ENCODE data around the gene EPB41.

DNA sequence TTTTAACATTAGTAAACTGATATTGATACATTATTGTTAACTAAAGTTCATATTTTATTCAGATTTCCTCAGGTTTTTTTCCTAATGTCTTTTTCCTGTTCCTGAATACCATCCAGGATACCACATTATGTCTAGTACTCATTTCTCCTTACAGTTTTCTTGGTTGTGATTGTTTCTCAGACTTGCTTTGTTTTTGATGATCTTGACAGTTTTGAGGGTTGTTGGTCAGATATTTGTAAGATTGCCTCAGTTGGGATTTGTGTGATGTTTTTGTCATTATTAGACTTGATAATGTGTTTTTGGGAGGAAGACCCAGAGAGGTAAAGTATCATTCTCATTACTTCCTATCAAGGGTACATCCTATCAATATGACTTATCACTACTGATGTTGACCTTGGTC lies 19.5 kb downstream of the EPB41 start:
- TF ChIP-seq, protein P1, sequence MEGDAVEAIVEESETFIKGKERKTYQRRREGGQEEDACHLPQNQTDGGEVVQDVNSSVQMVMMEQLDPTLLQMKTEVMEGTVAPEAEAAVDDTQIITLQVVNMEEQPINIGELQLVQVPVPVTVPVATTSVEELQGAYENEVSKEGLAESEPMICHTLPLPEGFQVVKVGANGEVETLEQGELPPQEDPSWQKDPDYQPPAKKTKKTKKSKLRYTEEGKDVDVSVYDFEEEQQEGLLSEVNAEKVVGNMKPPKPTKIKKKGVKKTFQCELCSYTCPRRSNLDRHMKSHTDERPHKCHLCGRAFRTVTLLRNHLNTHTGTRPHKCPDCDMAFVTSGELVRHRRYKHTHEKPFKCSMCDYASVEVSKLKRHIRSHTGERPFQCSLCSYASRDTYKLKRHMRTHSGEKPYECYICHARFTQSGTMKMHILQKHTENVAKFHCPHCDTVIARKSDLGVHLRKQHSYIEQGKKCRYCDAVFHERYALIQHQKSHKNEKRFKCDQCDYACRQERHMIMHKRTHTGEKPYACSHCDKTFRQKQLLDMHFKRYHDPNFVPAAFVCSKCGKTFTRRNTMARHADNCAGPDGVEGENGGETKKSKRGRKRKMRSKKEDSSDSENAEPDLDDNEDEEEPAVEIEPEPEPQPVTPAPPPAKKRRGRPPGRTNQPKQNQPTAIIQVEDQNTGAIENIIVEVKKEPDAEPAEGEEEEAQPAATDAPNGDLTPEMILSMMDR (IDR thresholded peaks at IDR 0.05): no peak
- no peak for TF ChIP-seq POLR2AphosphoS5 (IDR thresholded peaks at IDR 0.05)
- TF ChIP-seq POLR2A (IDR thresholded peaks at IDR 0.05): no peak
